GM06990 (cell line): ENCODE results near the gene STKLD1.
A peak's percentile ranks its signal among the peaks of the same experiment; 100 is the strongest.
"Not testable (repeated sequence)": the region's sequence is repeated elsewhere in the genome, so short reads cannot be mapped to it uniquely, and the experiment has no call there.

Experiments used
- DNase-seq: peaks from one replicate; pipeline ENCODE4 v3.0.0-alpha.2; 2011; ENCODE audit not compliant: insufficient read length; ENCODE audit errors: extremely low read depth
- H3K27me3 ChIP-seq: replicated peaks from 2 replicates; pipeline ENCODE4 v1.6.0; 2011; ENCODE audit warnings: low read length; ENCODE audit not compliant: control insufficient read depth, insufficient read depth
- H3K36me3 ChIP-seq: 2 replicates; pipeline ENCODE4 v1.5.1; 2011; ENCODE audit warnings: low read length; ENCODE audit not compliant: control insufficient read depth, insufficient read depth
- H3K4me3 ChIP-seq: replicated peaks from 2 replicates; pipeline ENCODE4 v1.5.1; 2011; ENCODE audit warnings: low read depth, mild to moderate bottlenecking, control low read depth, low read length
- TF ChIP-seq, protein P1 (sequence below): IDR thresholded peaks from 2 replicates; pipeline ENCODE4 v1.5.1; 2011; ENCODE audit warnings: low read length, control low read depth, mild to moderate bottlenecking, inconsistent platforms; ENCODE audit not compliant: insufficient read depth, poor library complexity, severe bottlenecking

Gene STKLD1

DNA sequence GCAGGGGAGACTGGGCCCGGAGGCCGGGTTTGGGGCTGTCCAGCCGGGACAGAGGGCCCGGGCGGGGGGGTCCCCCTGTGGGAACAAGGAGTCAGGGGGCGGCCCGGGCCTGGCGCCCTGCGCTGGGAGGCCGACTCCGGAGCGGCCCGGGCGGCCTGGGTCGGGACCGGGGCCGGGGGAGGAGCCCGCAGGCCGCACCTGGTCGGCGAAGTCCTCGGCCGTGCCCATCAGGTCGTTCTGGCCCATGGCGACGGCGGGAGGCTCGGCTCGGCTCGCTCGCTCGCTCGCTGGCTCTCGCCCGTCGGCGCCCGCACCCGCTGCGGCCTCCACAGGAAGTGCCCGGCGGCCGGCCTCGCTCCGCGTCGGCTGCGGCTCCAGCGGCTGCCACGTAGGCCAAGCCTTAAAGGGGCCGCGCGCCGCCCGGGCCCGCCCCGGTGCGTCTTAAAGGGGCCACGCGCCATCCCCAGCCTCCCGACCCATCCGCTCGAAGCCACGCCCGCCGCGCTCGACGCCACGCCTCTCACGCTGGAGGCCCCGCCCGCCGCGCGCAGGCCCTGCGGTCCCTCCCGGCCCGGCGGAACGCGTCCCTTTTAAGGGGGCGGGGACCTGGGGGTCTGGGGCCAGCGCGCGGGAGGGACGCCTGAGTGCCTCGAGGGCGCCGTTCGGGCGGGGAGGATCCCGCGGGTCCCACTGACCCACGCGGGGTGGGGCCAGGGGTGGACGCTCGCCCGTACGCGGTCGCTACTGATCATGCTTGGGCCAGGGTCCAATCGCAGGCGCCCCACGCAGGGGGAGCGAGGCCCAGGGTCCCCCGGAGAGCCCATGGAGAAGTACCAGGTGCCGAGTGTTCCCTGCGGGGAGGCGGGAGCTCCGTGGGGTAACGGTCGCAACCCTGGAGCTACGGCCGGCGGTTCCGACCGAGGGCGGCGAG is at the start of gene STKLD1, which contains the start of gene SURF4:
Gene STKLD1, plus strand, starts transcription at position 643 of the 931 bp plus-strand sequence. Its CDS starts 108 bp downstream, at position 751.
Gene SURF4, minus strand, starts transcription at position 337 of the 931 bp plus-strand sequence. Its CDS starts 91 bp downstream, at position 246.
- H3K27me3 ChIP-seq = no peaks in the 10 kb centered on the region
- peaks cover 9% of the 10 kb centered on the region for H3K36me3 ChIP-seq
- H3K4me3 ChIP-seq = peak within 1 kb of the TSS; percentile 79
- DNase-seq = peak; percentile 98
- TF ChIP-seq, protein P1, sequence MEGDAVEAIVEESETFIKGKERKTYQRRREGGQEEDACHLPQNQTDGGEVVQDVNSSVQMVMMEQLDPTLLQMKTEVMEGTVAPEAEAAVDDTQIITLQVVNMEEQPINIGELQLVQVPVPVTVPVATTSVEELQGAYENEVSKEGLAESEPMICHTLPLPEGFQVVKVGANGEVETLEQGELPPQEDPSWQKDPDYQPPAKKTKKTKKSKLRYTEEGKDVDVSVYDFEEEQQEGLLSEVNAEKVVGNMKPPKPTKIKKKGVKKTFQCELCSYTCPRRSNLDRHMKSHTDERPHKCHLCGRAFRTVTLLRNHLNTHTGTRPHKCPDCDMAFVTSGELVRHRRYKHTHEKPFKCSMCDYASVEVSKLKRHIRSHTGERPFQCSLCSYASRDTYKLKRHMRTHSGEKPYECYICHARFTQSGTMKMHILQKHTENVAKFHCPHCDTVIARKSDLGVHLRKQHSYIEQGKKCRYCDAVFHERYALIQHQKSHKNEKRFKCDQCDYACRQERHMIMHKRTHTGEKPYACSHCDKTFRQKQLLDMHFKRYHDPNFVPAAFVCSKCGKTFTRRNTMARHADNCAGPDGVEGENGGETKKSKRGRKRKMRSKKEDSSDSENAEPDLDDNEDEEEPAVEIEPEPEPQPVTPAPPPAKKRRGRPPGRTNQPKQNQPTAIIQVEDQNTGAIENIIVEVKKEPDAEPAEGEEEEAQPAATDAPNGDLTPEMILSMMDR = no peak

DNA sequence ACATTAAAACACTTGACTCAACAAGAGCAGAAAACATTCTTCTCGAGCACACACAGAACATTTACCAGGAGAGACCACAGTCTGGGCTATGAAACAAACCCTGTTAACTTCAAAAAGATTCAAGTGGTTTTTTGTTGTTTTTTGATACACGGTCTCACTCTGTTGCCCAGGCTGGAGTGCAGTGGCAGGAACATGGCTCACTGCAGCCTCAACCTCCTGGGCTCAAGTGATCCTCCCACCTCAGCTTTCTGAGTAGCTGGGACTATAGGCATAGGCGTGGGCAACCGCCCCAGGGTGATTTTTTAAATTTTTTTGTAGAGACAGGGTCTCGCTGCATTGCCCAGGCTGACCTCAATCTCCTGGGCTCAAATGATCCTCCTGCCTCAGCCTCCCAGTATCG is 49.1 kb upstream of the STKLD1 start:
- not testable (repeated sequence) for DNase-seq, H3K36me3 ChIP-seq, H3K4me3 ChIP-seq, H3K27me3 ChIP-seq

DNA sequence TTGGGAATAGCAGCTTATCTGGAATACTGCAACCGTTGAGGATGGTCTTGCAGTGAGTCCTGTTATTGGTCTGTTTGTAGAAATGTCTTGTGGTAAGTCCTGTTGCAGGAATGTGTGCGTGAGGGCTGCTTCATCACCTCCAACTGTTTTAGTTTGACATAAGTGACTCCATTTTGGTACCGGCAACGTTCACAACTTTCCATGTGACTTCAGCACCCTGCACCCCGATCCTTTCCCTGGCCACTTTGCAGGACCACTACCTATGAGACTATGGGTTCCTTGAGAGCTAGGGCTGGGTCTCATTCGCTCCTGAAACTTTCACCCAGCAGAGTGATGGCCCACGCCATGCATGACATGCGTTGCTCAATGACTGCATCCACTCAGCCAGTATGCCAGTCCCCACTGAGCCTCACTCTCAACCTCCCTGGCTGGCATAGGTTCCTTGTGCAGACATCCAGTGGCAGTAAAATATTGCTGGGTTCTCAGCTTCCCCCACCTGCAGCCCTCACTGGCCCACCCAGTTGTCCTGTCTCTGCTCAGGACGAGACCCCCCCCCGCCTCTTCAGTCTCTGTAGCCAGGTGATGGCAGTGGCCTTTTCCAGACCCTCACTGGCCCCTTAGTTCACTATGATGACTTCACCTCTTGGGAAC is 48.2 kb upstream of the STKLD1 start:
- TF ChIP-seq, protein P1 = no peak

DNA sequence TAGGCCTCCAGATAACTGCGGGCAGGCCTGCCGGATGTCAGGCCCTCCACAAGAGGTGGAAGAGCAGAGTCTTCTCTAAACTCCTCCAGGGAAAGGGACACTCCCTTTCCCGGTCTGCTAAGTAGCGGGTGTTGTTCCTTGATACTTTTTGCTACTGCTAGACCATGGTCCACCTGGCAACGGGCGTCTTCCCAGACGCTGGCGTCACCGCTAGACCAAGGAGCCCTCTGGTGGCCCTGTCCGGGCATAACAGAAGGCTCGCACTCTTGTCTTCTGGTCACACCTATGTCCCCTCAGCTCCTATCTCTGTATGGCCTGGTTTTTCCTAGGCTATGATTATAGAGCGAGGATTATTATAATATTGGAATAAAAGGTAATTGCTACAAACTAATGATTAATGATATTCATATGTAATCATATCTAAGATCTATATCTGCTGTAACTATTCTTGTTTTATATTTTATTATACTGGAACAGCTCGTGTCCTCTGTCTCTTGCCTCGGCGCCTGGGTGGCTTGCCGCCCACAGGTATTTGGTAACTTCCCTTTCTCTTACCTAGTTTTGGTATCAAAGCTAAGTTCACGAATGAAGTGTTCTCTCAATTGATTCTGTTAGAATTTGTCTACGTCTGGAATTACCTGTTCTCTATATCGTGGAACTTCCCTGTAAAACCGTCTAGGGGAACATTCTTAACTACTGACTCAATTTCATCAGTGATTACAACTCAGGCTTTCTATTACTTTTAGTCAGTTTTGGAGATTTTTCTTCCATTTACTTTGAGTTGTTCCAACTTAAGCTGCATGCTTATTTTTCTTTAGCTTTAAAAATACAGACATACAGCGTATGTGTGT is 46.6 kb upstream of the STKLD1 start:
- not testable (repeated sequence) for DNase-seq, H3K4me3 ChIP-seq
- TF ChIP-seq, protein P1 = peak; percentile 37

More for the DNA sequence above, 48.2 kb upstream of the STKLD1 start:
- no peak overlapping the region for H3K4me3 ChIP-seq
- no peaks in the 10 kb centered on the region for H3K27me3 ChIP-seq
- DNase-seq = no peak
- H3K36me3 ChIP-seq = peaks cover 16% of the 10 kb centered on the region

DNA sequence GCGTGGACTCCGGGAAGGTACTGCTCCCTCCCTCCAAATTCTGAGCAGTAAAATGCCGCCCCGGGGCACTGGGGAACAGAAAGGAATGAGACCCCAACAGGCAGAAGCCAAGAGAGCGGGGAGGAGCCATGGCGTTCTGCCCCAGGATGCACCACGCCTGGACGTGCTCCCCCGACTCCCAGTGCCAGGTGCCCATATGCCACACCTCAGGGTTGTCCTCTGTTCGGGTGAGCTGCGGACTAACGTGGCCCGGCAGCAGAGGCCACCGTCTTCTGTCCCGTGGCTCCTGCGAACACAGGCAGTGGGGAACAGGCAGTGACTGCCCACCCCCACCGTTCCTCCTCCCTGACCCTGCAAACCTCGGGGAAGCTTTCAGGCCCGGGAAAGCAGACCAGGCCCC is 44.9 kb upstream of the STKLD1 start:
- TF ChIP-seq, protein P1 = no peak
- peaks cover 28% of the 10 kb centered on the region for H3K36me3 ChIP-seq

More for the DNA sequence above, 46.6 kb upstream of the STKLD1 start:
- peaks cover 28% of the 10 kb centered on the region for H3K36me3 ChIP-seq
- not testable (repeated sequence) for H3K27me3 ChIP-seq

More for the DNA sequence above, 44.9 kb upstream of the STKLD1 start:
- Histone ChIP-seq H3K27me3 (no peaks in the 10 kb centered on the region), H3K4me3 (no peak overlapping the region)
- DNase-seq = no peak
